NK-92 (cell line): Measurements from ENCODE around the gene CTCF.

Experiments
- DNase-seq: peaks from one replicate; lab custom pipeline; 2025; ENCODE audit not compliant: unreplicated experiment; lab: John Stamatoyannopoulos, UW

Gene CTCF

DNA sequence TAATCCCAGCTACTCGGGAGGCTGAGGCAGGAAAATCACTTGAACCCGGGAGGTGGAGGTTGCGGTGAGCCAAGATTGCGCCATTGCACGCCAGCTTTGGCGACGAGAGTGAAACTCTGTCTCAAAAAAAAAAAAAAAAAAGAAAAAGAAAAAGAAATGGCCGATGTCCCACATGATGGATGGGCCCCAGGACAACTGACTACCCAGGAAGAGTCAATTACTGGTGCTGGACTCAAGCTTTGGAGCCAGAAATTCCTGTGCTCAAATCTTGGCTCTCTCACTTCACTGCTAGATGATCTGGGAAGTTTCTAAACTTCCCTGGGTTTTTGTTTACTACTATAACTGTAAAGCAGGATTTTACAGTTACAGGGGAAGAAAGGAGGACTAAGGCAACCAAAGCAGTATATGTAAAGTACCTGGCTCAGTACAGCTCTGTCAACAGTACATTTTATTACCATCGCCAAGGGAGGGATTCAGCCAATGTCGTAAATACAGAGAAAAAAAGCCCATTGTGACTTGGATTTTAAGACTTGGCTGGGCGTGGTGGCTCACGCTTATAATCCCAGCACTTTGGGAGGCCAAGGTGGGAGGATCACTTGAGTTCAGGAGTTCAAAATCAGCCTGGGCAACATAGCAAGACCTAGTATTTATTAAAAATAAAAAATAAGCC, 116.2 kb downstream of the CTCF start:
- no peak for DNase-seq

DNA sequence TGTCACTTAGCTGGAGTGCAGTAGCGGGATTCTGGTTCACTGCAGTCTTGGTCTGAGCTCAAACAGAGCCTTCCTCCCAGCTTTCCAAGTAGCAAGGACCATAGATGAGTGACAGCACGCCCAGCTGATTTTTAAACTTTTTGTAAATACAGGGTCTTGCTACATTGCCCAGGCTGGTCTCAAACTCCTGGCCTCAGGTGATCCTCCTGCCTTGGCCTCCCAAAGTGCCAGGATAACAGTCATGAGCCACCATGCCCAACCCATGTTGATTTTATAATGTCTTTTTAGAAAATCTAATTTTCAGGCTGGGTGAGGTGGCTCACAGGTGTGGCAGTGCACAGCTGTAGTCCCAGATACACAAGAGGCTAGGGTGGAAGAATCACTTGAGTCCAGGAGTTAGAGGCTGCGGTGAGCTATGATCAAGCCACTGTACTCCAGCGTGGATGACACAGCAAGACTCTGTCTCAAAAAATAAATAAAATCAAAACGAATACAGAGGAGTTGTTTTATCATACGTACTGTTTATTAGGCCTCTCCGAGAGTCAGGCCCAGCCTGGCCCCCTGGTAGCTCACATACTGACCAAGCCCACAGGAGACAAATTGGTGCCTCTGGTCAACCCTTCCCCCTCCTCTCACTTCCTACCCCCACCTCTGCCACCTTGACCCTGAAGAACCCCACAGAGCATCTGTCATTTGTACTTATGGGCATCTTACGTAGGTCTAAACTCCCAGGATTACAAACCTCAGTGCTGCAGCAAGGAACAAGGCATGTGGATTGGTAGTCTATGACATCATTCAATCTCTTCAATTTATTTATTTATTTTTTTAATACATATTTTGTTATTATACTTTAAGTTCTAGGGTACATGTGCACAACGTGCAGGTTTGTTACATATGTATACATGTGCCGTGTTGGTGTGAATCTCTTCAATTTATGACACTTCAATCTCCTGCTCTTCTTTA, 117.9 kb downstream of the CTCF start:
- DNase-seq = no peak

DNA sequence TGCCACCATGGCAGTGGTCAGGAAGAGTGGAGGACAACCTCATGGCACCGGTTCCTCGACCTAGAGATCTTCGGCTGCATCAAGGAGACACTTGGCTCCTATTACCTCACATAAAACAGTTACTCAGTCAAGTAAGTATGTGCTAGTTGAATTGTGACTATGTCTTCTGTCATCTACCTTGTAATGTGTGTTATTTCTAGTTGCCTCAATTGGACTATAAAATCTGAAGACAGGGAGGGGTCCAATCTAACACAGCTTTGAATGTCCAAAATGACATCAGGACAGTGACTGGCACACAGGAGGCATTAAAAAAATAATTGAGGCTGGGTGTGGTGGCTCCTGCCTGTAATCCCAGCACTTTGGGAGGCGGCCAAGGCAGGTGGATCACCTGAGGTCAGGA, 121.4 kb downstream of the CTCF start:
- no peak for DNase-seq

DNA sequence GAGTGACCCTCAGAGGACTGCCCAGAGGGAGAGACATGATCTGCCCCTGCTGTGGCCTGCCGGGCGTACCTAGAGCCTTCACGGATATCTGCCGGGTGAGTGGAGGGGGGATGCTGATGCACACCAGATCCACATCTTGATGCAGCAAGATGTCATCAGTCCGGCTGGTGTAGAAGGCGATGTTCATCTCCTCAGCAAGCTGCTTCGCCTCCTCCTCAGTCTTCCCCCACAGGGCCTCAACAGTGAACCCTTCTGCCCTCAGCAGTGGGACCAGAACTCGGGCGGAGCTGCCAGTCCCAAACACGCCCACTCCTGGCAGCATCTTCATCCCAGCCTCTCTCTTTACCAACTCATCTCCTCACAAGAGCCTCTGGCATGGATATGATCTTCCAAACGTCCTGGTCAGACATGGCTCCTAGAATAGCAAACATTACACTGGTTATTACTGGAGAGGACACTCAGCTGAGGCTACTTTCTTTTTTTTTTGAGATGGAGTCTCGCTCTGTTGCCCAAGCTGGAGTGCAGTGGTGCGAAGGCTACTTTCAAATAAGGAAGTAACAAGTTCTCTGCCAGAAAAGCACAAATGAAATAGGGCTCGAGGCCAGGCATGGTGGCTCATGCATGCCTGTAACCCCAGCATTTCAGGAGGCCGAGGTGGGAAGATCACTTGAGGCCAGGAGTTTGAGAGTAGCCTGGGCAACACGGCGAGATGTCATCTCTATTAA, 123.2 kb downstream of the CTCF start:
- no peak for DNase-seq
